ENCODE measurements around the gene YPEL5.

The YPEL5 gene

DNA sequence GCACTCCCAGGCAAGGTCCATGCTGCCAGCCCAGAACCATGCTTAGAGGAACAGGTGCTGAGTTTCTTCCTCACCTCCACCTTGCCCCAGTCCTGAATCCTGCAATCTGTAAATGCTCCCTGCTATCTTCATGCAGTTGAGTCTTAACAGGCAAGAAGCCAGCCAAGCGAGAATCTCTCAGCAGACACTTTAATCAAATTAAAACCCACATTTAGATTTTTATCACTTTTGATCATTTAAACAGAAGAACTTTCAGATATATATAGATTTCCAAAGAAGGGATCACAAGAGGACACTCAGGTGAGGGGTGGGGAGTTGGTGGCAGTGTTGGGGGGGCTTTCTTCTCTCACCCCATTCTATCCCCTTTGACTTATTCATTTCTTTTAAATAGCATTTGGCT lies 58.6 kb downstream of the YPEL5 start:
- no peak for DNase-seq (ENCODE audit: low read depth in 3 of 3)

- DNase-seq (ENCODE audit: low read depth in 3 of 3): no peak
Measured at GRCh38 chr2:30206461-30207430, 59.9 kb downstream of the YPEL5 start.

DNA sequence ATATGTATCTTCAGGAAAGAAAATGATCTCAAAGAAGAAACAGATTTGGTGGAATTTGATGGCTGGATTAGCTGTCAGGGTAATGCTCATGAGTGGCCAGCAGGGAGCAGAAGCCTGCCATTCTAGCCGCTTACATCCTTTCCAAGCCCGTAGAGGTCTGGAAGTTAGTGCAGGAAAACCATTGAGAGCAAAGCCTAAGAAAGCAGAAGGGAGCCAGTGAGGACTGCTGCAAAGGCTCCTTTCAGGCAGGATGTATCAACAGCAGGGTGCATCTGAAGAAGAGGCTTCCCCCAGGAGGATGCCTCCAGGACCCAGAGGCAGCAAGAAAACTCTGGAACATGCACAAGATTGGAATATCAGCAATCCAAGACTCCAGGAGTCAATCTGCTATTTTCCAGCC lies 61.6 kb downstream of the YPEL5 start:
- DNase-seq (ENCODE audit: low read depth in 3 of 3): peak in 1 of 3 experiments; percentile 37

- no peak for DNase-seq (ENCODE audit: low read depth in 3 of 3)
Measured at GRCh38 chr2:30209227-30209626, 62.4 kb downstream of the YPEL5 start.
